Lower leg skin (tissue), 4 donors: ENCODE data around the gene CALML5. TPM values are rescaled to one million over a fixed set of nuclear protein-coding genes. Genes with fewer than 3 reads are reported as not detected.
A peak's percentile ranks its signal among the peaks of the same experiment; 100 is the strongest.
"Not testable (repeated sequence)": the region's sequence is repeated elsewhere in the genome, so short reads cannot be mapped to it uniquely, and the experiment has no call there.

ENCODE experiments used
- DNase-seq, 2 donors: peaks; one replicate each; pipeline ENCODE4 v3.0.0-alpha.2; 2019; ENCODE audit warnings: low spot score in 2 of 2
- H3K4me3 ChIP-seq: fragments of 200-600 bp; sonication (generic); 2 replicates; pipeline ENCODE4 v1.5.1; 2017; ENCODE audit warnings: mild to moderate bottlenecking, low read depth; ENCODE audit not compliant: poor library complexity, severe bottlenecking
- POLR2A ChIP-seq, 2 donors: fragments of 450-650 bp; IDR thresholded peaks; one replicate each; pipeline ENCODE4 v1.6.1; 2016 to 2017; ENCODE audit warnings: antibody characterized with exemption in 2 of 2, mild to moderate bottlenecking in 1 of 2, moderate library complexity in 1 of 2
- WGBS, 2 donors: methylation state at CpG; one replicate each; pipeline ENCODE4 v1.1.5; 2018; 5-methylcytosine and 5-hydroxymethylcytosine counted together
- intact Hi-C: fragments of 100-400 bp; cut with DNase I; formaldehyde crosslinking; loops from one replicate; pipeline ENCODE4 v1.15.0; 2023; ENCODE audit warnings: low total_unique reads
- total RNA-seq, 4 donors: library from RNA; depleted of rRNA; stranded (reverse); fragments of >200 nt; gene quantifications; one replicate each; pipeline ENCODE4 v1.1.0, GENCODE V29; 2016
- TF ChIP-seq, protein P1 (sequence below), 3 donors: fragments of 450-650 bp; IDR thresholded peaks; one replicate each; pipeline ENCODE4 v1.5.1; 2016; ENCODE audit warnings: antibody characterized with exemption in 3 of 3, mild to moderate bottlenecking in 3 of 3, moderate library complexity in 2 of 3

CALML5 gene
- total RNA-seq, 4 donors from 2014 or later = 5,202 to 6,742 (median 5,683) TPM

DNA sequence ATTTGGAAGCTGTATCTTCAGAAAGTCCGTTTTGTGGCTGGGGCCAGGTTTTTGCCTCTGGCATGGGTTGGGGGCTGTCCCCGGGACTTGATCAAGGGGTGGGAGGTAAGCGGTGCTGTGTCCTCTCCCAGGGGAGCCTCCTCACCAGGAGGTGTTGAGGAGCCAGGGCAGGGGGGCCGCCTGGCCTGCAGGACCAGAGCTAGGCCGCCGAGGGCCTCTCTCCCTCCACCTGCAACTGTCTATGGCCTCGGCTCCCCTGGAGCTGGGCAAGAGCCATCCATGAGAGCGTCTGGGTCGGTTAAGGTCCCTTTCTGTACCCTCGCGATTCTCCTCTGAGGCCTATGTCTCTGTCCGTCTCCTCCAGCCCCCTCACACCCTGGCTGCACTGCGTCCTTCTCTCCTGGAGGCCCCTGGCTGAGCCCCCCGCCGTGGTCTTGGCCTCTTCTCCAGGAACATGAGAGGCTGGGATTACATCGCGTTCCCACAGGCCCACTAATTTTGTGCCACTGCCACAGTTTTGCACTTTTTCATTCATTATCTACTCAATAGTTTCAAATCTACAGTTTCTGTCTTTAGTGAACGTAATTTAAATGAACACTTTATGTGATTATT, 20.6 kb downstream of the CALML5 start:
- TF ChIP-seq, protein P1, sequence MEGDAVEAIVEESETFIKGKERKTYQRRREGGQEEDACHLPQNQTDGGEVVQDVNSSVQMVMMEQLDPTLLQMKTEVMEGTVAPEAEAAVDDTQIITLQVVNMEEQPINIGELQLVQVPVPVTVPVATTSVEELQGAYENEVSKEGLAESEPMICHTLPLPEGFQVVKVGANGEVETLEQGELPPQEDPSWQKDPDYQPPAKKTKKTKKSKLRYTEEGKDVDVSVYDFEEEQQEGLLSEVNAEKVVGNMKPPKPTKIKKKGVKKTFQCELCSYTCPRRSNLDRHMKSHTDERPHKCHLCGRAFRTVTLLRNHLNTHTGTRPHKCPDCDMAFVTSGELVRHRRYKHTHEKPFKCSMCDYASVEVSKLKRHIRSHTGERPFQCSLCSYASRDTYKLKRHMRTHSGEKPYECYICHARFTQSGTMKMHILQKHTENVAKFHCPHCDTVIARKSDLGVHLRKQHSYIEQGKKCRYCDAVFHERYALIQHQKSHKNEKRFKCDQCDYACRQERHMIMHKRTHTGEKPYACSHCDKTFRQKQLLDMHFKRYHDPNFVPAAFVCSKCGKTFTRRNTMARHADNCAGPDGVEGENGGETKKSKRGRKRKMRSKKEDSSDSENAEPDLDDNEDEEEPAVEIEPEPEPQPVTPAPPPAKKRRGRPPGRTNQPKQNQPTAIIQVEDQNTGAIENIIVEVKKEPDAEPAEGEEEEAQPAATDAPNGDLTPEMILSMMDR (IDR thresholded peaks at IDR 0.05) = no peak
- no peak for TF ChIP-seq POLR2A (IDR thresholded peaks at IDR 0.05)

DNA sequence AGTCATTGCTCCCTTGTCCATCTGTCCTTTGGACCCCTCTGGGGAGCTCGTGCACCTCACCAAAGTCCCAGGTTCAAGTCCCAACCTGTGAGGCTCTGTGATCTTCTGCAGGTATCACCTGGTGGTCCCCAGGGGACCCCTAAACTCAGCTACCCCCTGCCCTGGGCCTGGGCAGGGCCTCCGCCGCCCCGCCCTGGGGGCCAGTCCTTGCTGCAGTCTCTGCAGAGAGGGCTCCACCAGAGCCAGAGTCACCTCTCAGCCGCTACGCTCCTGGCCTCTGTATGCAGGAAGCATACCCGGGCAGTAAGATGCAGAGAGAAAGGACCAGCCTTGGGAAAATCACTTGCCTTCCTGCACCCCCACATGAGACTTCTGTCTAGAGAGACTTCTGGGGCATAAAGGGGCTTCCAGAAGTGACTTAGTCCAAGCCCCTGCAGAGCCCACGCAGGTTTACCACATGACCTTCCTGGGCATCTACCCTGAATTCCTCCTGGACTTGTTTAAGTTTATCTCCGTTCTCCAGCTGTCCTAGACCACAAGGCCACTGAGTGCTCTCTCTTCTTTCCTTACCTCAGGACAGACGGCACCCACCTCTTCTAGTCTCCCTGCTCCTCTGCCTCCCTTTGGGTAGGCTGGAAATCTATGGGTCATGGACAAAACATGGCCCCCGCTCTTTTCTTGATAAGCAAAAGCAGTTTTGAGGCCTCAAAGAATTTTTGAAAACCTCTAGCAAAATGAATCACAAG, 21.2 kb downstream of the CALML5 start:
- no peak for DNase-seq
- intact Hi-C loops = no loop called here
- WGBS, 2 donors = 94 to 96% methylated on average over 11 of the region's 11 CpGs

More for the DNA sequence above, 20.6 kb downstream of the CALML5 start:
- intact Hi-C loops = no loop called here
- DNase-seq = peak in 1 of 2 donors; percentile 70
- 93% methylated on average over 18 of the region's 18 CpGs for WGBS, 2 donors
- H3K4me3 ChIP-seq = no peak overlapping the region

DNA sequence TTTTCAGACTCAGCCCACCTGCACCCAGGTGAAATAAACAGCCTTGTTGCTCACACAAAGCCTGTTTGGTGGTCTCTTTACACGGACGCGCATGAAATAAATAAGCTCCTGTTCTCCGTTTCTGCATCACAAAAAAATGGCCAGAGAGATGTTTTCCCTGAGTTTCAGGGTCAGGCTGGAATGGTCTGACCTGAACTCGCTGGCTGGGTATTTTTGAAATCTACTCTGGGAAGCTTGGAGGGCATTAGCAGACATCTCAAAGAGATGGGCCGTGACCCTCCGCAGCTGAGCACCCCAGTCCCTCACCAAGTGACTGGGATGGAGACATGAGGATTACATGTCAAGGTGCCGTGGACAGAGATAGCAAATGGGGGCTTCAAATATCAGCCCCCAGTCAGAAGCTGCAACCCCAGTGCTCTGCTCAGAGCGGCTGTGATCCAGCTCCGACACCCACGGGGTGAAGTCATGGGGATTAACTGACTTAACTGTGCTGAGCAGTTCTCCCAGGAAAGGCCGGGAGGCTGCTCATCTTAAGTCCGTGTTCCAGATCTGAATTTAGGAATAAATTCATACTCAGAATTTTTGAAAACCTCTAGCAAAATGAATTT, 22.3 kb downstream of the CALML5 start:
- DNase-seq = no peak
- intact Hi-C loops = no loop called here
- TF ChIP-seq, protein P1 (IDR thresholded peaks at IDR 0.05) = no peak
- TF ChIP-seq POLR2A (IDR thresholded peaks at IDR 0.05) = no peak
- H3K4me3 ChIP-seq = no peak overlapping the region
- 85 to 95% methylated on average over 13 of the region's 13 CpGs for WGBS, 2 donors

More for the DNA sequence above, 21.2 kb downstream of the CALML5 start:
- no peak overlapping the region for H3K4me3 ChIP-seq
- TF ChIP-seq, protein P1 (IDR thresholded peaks at IDR 0.05) = no peak
- no peak for TF ChIP-seq POLR2A (IDR thresholded peaks at IDR 0.05)

- DNase-seq, H3K4me3 ChIP-seq, intact Hi-C loops: not testable (repeated sequence)
- WGBS, 2 donors = 94 to 97% methylated on average over 12 of the region's 12 CpGs
Measured at GRCh38 chr10:5475974-5476807, 23.2 kb downstream of the CALML5 start.

- DNase-seq, H3K4me3 ChIP-seq, intact Hi-C loops: not testable (repeated sequence)
- 90 to 95% methylated on average over 7 to 8 of the region's 8 CpGs for WGBS, 2 donors
Measured at GRCh38 chr10:5475088-5475487, 24.3 kb downstream of the CALML5 start.

GRCh38 chr10:5474642-5475041, 24.7 kb downstream of the CALML5 start:
- H3K4me3 ChIP-seq, DNase-seq, intact Hi-C loops: not testable (repeated sequence)
- WGBS, 2 donors = 68 to 74% methylated on average over 4 of the region's 4 CpGs
